HepG2 (cell line): ENCODE measurements around the gene MAN1A1. TPM values are rescaled to one million over a fixed set of nuclear protein-coding genes. Genes with fewer than 3 reads are reported as not detected.

ENCODE experiments used
- ATAC-seq: fragments of 200-7000 bp; cut with Tn5 transposase; 3 replicates; pipeline ENCODE4 v1.9.1; 2020; ENCODE audit warnings: mild to moderate bottlenecking, moderate library complexity
- BruUV-seq: library from RNA; stranded (reverse); fragments of 400-500 nt; replicated peaks from 2 replicates; lab custom pipeline; 2021; lab: Mats Ljungman, UMichigan
- CTCF ChIA-PET: fragments of 300-600 bp; formaldehyde crosslinking; extraction: SDS; loops from one replicate; lab custom pipeline; 2021; ENCODE audit warnings: low total read pairs, inconsistent platforms, low intra/inter-chr PET ratio; lab: Yijun Ruan, JAX
- POLR2A ChIA-PET: fragments of 350-600 bp; sonication (Branson Sonifier 250); formaldehyde crosslinking; loops from one replicate; lab custom pipeline; 2020; ENCODE audit warnings: antibody characterized with exemption, inconsistent platforms; lab: Yijun Ruan, JAX
- DNase-seq: peaks from one replicate; pipeline ENCODE4 v3.0.0-alpha.2; 2015; ENCODE audit warnings: low spot score
- FAIRE-seq: peaks from 3 replicates; lab custom pipeline; 2011; peaks lifted over from hg19 to GRCh38; lab: Jason Lieb, UNC
- H2AFZ ChIP-seq: one replicate; pipeline ENCODE4 v1.6.1; 2011; ENCODE audit warnings: low read length, inconsistent platforms
- H3K27ac ChIP-seq: fragments of 300-600 bp; 3 replicates; pipeline ENCODE4 v1.8.0; 2011; ENCODE audit warnings: mixed run types, mild to moderate bottlenecking, mixed read lengths, low read length, inconsistent platforms; ENCODE audit not compliant: insufficient read depth; ENCODE audit errors: extremely low read length
- H3K27me3 ChIP-seq, 2 experiments: fragments of 200-600 bp in 1 of 2; 2 replicates in 1 of 2; 3 replicates in 1 of 2; pipeline versions ENCODE4 v1.6.0 to v1.8.0; 2011; ENCODE audit warnings: low read length in 2 of 2, mild to moderate bottlenecking in 2 of 2, moderate library complexity in 2 of 2, inconsistent platforms in 1 of 2; ENCODE audit not compliant: insufficient read depth in 2 of 2, control insufficient read depth in 1 of 2
- H3K36me3 ChIP-seq, 2 experiments: fragments of 200-600 bp in 1 of 2; replicated peaks in 1 of 2; 2 replicates in 1 of 2; 3 replicates in 1 of 2; pipeline versions ENCODE4 v1.5.1 to v1.8.0; 2011; ENCODE audit warnings: low read length in 2 of 2, inconsistent platforms in 1 of 2; ENCODE audit not compliant: insufficient read depth in 2 of 2, control insufficient read depth in 1 of 2
- H3K4me1 ChIP-seq: 2 replicates; pipeline ENCODE4 v1.5.1; 2012; ENCODE audit warnings: low read length, inconsistent platforms; ENCODE audit not compliant: insufficient read depth
- H3K4me2 ChIP-seq: 2 replicates; pipeline ENCODE4 v1.6.0; 2011; ENCODE audit warnings: low read depth, low read length, inconsistent platforms
- H3K4me3 ChIP-seq, 3 experiments: fragments of 200-600 bp in 1 of 3; sonication (generic), shearing (Covaris generic) in 1 of 3; replicated peaks in 1 of 3; 2 replicates each; pipeline ENCODE4 v1.5.1; 2011 to 2016; ENCODE audit warnings: low read length in 3 of 3, inconsistent platforms in 2 of 3, low read depth in 2 of 3, mild to moderate bottlenecking in 2 of 3, control low read depth in 1 of 3, mixed read lengths in 1 of 3; ENCODE audit not compliant: insufficient read depth in 1 of 3
- H3K79me2 ChIP-seq: one replicate; pipeline ENCODE4 v1.6.1; 2011; ENCODE audit warnings: low read length, inconsistent platforms; ENCODE audit not compliant: insufficient read depth
- H3K9ac ChIP-seq: 2 replicates; pipeline ENCODE4 v1.6.0; 2011; ENCODE audit warnings: mild to moderate bottlenecking, low read depth, low read length, inconsistent platforms; ENCODE audit not compliant: insufficient read depth
- H3K9me3 ChIP-seq: 2 replicates; pipeline ENCODE4 v1.5.1; 2012; ENCODE audit warnings: mild to moderate bottlenecking, low read length
- H4K20me1 ChIP-seq: 2 replicates; pipeline ENCODE4 v1.6.0; 2011; ENCODE audit warnings: inconsistent platforms, mild to moderate bottlenecking, low read length, moderate library complexity; ENCODE audit not compliant: insufficient read depth
- POGK ChIP-seq: sonication (generic); formaldehyde crosslinking; conservative IDR thresholded peaks from 2 replicates; pipeline ENCODE4 v1.8.0; 2022; ENCODE audit warnings: mild to moderate bottlenecking, moderate library complexity, missing genetic modification reagents
- POLR2G ChIP-seq: fragments of 200-400 bp; formaldehyde crosslinking; IDR thresholded peaks from 2 replicates; pipeline ENCODE4 v1.6.1; 2018; ENCODE audit warnings: mild to moderate bottlenecking, low read depth, low read length, moderate library complexity
- RBM22 ChIP-seq: fragments of 200-400 bp; formaldehyde crosslinking; optimal IDR thresholded peaks from 2 replicates; pipeline ENCODE3; 2017; ENCODE audit warnings: mild to moderate bottlenecking, low read length, moderate library complexity
- ZNF318 ChIP-seq: sonication (generic); formaldehyde crosslinking; IDR thresholded peaks from 2 replicates; pipeline ENCODE4 v1.4.0; 2020; ENCODE audit warnings: mild to moderate bottlenecking, missing genetic modification reagents
- ZNF629 ChIP-seq: sonication (generic); formaldehyde crosslinking; conservative IDR thresholded peaks from 2 replicates; pipeline ENCODE4 v1.5.0; 2020; ENCODE audit warnings: missing genetic modification reagents
- ZNF704 ChIP-seq: sonication (generic); formaldehyde crosslinking; IDR thresholded peaks from 2 replicates; pipeline ENCODE4 v1.8.1; 2023; ENCODE audit warnings: mild to moderate bottlenecking, inconsistent platforms, moderate library complexity, missing genetic modification reagents, borderline replicate concordance
- WGBS: methylation state at CpG from one replicate; pipeline ENCODE4 v1.1.6; 2017; ENCODE audit warnings: low lambda C conversion rate; 5-methylcytosine and 5-hydroxymethylcytosine counted together
- in situ Hi-C: cut with HindIII; loops from 2 replicates; pipeline ENCODE4 v1.10.0; 2017; ENCODE audit warnings: low pct_unique_long_range_greater_than_20kb; ENCODE audit not compliant: extremely low pct_ligation_motif_present
- intact Hi-C: fragments of 100-400 bp; cut with micrococcal nuclease; formaldehyde crosslinking; loops from one replicate; pipeline ENCODE4 v1.10.0; 2022; ENCODE audit not compliant: unreplicated experiment
- polyA plus RNA-seq, 8 experiments: library from polyadenylated mRNA; depleted of rRNA in 3 of 8; stranded (reverse) in 7 of 8; unstranded in 1 of 8; fragments of >200 nt; fragmentation: Illumina TruSeq in 4 of 8; extraction: Trizol in 4 of 8; gene quantifications; 2 replicates each; pipeline versions ENCODE4 v1.2.1 to v1.2.3, GENCODE V29; 2011 to 2016; ENCODE audit warnings: low read depth in 4 of 8, missing spikeins in 1 of 8, mixed read lengths in 1 of 8; ENCODE audit not compliant: insufficient read depth in 1 of 8
- total RNA-seq, 5 experiments: library from RNA; depleted of rRNA; stranded (reverse); fragments of >200 nt; fragmentation: Illumina TruSeq; extraction: Trizol; gene quantifications; 2 replicates each; pipeline ENCODE4 v1.2.3, GENCODE V29; 2016; ENCODE audit warnings: low read depth in 1 of 5

Gene MAN1A1
- total and polyA plus RNA-seq, 2 of the 13 experiments (the other 11 are each of a cell fraction or from before 2014, with no cell fraction given), result 156 to 236 TPM

GRCh38 chr6:119318176-119318575 lies 31.4 kb downstream of the MAN1A1 start (continued):
- no peak for TF ChIP-seq ZNF704 (CRISPR knock-in tag)
- TF ChIP-seq ZNF629 (CRISPR knock-in tag), result peak; percentile 45; the same call in 1 of the 2 replicates

DNA sequence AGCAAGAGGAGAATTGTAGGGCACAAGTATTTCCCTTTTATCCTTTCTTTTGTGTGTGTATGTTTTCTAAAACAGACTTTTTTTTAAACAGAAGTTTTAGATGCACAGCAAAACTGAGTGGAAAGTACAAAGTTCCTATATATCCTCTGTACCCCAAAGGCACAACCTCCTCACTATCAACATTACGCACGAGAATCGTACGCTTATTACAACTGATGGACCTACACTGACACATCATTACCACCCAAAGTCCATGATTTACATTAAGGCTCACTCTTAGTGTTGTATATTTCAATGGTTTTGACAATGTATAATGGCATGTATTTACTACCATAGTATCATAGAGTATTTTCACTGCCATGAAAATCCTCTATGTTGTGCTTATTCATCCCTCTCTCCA lies 32.6 kb downstream of the MAN1A1 start:
- TF ChIP-seq RBM22 (peak; percentile 98), POLR2G (0 out of 2 replicates have a peak, but pooled peaks have one; percentile 33), ZNF318 (CRISPR knock-in tag) (no peak), POGK (CRISPR knock-in tag) (no peak)
- H4K20me1 ChIP-seq, result peaks cover 88% of the 10 kb centered on the region
- BruUV-seq, result no TSS peak
- H3K4me3 ChIP-seq, result no peak overlapping the region
- H3K9ac ChIP-seq, result no peak overlapping the region
- ChIA-PET POLR2A (interaction anchor here (1.5 kb wide), 1 partner anchor 17 kb away, joined by 3 read pairs; no protein-coding TSS in a partner anchor), CTCF (no interaction called here)
- FAIRE-seq (no peak), DNase-seq (no peak), ATAC-seq (no peak)
- no peak overlapping the region for H2AFZ ChIP-seq
- in situ Hi-C loops (no loop called here), intact Hi-C loops (no loop called here)
- no peaks in the 10 kb centered on the region for H3K9me3 ChIP-seq
- H3K4me2 ChIP-seq, result no peak overlapping the region
- peaks cover 11 to 63% of the 10 kb centered on the region in 2 experiments for H3K36me3 ChIP-seq
- H3K27me3 ChIP-seq, result no peaks in the 10 kb centered on the region
- no peak overlapping the region for H3K27ac ChIP-seq
- peaks cover 100% of the 10 kb centered on the region for H3K79me2 ChIP-seq
- H3K4me1 ChIP-seq, result peaks cover 74% of the 10 kb centered on the region
- over 99% methylated on average over 4 of the region's 4 CpGs for WGBS
